GM12891 (cell line): ENCODE results near the gene RPL10A.

Experiments
- PAX5 ChIP-seq: IDR thresholded peaks from 2 replicates; pipeline ENCODE4 v1.6.1; 2011; ENCODE audit warnings: low read length, moderate library complexity, mild to moderate bottlenecking; ENCODE audit not compliant: insufficient read depth, severe bottlenecking
- POLR2A ChIP-seq: IDR thresholded peaks from 2 replicates; pipeline ENCODE4 v1.6.1; 2011; ENCODE audit warnings: low read depth, low read length, control low read depth
- POLR2AphosphoS5 ChIP-seq: IDR thresholded peaks from 2 replicates; pipeline ENCODE4 v1.6.1; 2011; ENCODE audit warnings: low read depth, low read length, control low read depth
- POU2F2 ChIP-seq: IDR thresholded peaks from 2 replicates; pipeline ENCODE4 v1.6.1; 2011; ENCODE audit warnings: low read depth, mild to moderate bottlenecking, control low read depth, low read length, moderate library complexity
- SPI1 ChIP-seq: IDR thresholded peaks from 2 replicates; pipeline ENCODE4 v1.6.1; 2011; ENCODE audit warnings: low read depth, low read length, control low read depth

DNA sequence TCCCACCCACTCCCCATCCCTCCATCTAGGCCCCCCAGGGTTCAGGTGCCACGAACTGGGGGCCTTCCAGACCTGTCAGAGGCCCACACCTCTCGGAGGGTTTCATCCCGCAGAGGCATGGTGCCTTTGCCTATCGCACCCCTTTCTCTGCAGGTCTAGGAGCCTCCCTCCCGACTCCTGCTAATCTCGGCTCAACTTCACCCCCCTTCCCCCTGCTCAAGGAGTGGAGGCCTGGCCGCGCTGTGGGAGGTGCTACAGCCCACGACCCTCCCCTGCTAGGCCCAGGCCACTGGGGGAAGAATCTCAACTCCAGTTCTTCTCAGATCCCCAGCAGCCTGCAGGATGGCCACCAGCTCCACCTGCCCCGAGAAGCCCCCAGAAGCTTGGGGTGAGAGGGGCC lies 44.5 kb downstream of the RPL10A start, which contains the start of gene TULP1:
- TF ChIP-seq POLR2AphosphoS5 (no peak), POLR2A (no peak), PAX5 (no peak), SPI1 (no peak), POU2F2 (no peak)
